ENCODE measurements around the gene CDKN3. TPM values are rescaled to one million over a fixed set of nuclear protein-coding genes. Genes with fewer than 3 reads are reported as not detected.

Gene CDKN3
- total RNA-seq, result 61.0 and 73.4 TPM in 2 replicates

GRCh38 chr14:54396493-54397335 lies at the start of gene CDKN3:
Gene CDKN3 (plus strand): TSS chr14:54397007. CDS start chr14:54397069, 62 bp downstream.

DNA sequence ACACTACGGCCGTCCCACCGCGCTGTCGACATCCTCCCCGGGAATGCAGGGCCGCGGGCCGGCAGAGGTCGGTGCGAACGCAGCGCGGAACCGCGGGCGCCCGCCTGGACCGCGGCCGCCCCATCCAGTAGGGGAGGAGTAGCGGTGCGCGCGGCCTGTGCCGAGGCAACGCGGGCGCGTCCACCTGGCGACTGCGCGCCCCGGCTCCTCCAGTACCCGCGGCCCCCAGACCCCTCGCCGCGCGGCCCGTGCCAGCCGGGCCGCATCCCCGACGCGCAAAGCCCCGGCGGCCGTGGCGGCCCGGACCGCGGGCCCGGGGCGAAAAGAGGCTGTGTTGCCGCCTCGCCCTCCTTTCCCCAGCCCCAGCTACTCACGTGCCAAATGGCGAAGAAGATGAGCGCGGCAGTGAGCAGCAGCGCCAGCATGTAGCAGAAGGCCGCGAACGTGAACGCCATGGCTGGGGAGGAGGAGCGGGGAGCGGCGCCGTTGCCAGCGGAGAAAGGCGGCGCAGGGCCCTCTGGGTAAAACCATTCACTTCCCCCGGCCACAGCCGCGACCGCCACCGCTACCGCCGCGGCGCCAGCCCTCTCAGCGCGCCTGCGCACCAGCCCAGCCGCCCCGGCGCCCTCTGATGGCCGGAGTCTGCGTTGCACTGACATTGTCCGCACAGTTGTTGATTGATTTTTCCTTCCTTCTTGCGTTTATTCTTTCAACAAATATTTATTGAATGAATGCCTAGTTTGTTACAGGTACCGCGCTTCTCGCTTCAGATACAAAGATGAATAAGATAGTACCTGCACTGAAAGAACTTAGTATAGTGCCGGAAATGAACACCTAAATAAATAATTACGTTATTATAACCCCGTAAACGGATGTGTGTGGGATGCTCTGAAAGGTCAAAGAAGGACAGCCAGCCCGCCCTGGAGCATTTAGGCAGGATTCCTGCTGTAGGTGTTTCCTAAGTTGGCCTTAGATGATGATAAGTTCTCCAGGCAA lies 44.4 kb downstream of the CDKN3 start, which contains the start of gene CNIH1:
CNIH1 (minus strand) TSS at position 502 of the 996 bp plus-strand sequence; CDS start at position 455, 47 bp downstream.

Other genes starting within 250 kb of the CDKN3 start
- gene CNIH1, start 44.4 kb downstream of the CDKN3 start, total RNA-seq, result 318 and 367 TPM in 2 replicates
- gene GMFB, start 92.0 kb downstream of the CDKN3 start, total RNA-seq, result 135 and 140 TPM in 2 replicates
- 18.9 and 21.8 TPM in 2 replicates for gene CGRRF1, start 112.9 kb downstream of the CDKN3 start, total RNA-seq
- gene SAMD4A, start 170.1 kb downstream of the CDKN3 start, total RNA-seq, result 53.2 and 70.2 TPM in 2 replicates

Measured in articular chondrocyte of knee joint (primary cell).